Fibroblast of mammary gland (primary cell): ENCODE measurements around the gene SKI.
A peak's percentile ranks its signal among the peaks of the same experiment; 100 is the strongest.

Experiments
- DNase-seq: peaks from one replicate; pipeline ENCODE4 v3.0.0-alpha.2; 2010; ENCODE audit warnings: low read depth
- H3K4me3 ChIP-seq: 2 replicates; pipeline ENCODE4 v1.5.1; 2011; ENCODE audit warnings: low read depth, mild to moderate bottlenecking, low read length, moderate library complexity; ENCODE audit not compliant: control insufficient read depth
- CTCF ChIP-seq: conservative IDR thresholded peaks from 2 replicates; pipeline ENCODE4 v1.5.1; 2011; ENCODE audit warnings: low read depth, low read length, inconsistent platforms; ENCODE audit not compliant: control insufficient read depth, insufficient read depth

SKI gene

GRCh38 chr1:2267051-2267830 is 39.1 kb downstream of the SKI start:
- DNase-seq, result no peak
- TF ChIP-seq CTCF, result no peak
- H3K4me3 ChIP-seq, result no peak overlapping the region

GRCh38 chr1:2267862-2268261 is 39.7 kb downstream of the SKI start:
- H3K4me3 ChIP-seq, result no peak overlapping the region
- no peak for TF ChIP-seq CTCF
- DNase-seq, result no peak

GRCh38 chr1:2268285-2269056 is 40.4 kb downstream of the SKI start:
- DNase-seq, result no peak
- no peak for TF ChIP-seq CTCF
- H3K4me3 ChIP-seq, result no peak overlapping the region

- TF ChIP-seq CTCF, result no peak
- DNase-seq, result no peak
- H3K4me3 ChIP-seq, result no peak overlapping the region
Measured at GRCh38 chr1:2269193-2269921, 41.2 kb downstream of the SKI start.

- no peak for DNase-seq
- TF ChIP-seq CTCF, result no peak
Measured at GRCh38 chr1:2269922-2270259, 41.8 kb downstream of the SKI start.

GRCh38 chr1:2270260-2271100 is 42.4 kb downstream of the SKI start:
- no peak overlapping the region for H3K4me3 ChIP-seq

More at GRCh38 chr1:2269922-2270259, 41.8 kb downstream of the SKI start:
- no peak overlapping the region for H3K4me3 ChIP-seq

More at GRCh38 chr1:2270260-2271100, 42.4 kb downstream of the SKI start:
- DNase-seq, result peak; percentile 42
- TF ChIP-seq CTCF, result no peak
